Fibroblast of pulmonary artery (primary cell): ENCODE data around the gene FSIP1.

Experiments used
- DNase-seq: peaks from one replicate; pipeline ENCODE4 v3.0.0-alpha.2; 2010; ENCODE audit warnings: low read depth
- H3K4me3 ChIP-seq: replicated peaks from 2 replicates; pipeline ENCODE4 v1.5.1; 2011; ENCODE audit warnings: low read depth, mild to moderate bottlenecking, control low read depth, low read length, moderate library complexity
- TF ChIP-seq, protein P1 (sequence below): IDR thresholded peaks from 2 replicates; pipeline ENCODE4 v1.5.1; 2011; ENCODE audit warnings: mild to moderate bottlenecking, control low read depth, low read length, inconsistent platforms; ENCODE audit errors: missing control alignments

The FSIP1 gene

GRCh38 chr15:39646425-39646824 lies 136.2 kb downstream of the FSIP1 start:
- TF ChIP-seq, protein P1, sequence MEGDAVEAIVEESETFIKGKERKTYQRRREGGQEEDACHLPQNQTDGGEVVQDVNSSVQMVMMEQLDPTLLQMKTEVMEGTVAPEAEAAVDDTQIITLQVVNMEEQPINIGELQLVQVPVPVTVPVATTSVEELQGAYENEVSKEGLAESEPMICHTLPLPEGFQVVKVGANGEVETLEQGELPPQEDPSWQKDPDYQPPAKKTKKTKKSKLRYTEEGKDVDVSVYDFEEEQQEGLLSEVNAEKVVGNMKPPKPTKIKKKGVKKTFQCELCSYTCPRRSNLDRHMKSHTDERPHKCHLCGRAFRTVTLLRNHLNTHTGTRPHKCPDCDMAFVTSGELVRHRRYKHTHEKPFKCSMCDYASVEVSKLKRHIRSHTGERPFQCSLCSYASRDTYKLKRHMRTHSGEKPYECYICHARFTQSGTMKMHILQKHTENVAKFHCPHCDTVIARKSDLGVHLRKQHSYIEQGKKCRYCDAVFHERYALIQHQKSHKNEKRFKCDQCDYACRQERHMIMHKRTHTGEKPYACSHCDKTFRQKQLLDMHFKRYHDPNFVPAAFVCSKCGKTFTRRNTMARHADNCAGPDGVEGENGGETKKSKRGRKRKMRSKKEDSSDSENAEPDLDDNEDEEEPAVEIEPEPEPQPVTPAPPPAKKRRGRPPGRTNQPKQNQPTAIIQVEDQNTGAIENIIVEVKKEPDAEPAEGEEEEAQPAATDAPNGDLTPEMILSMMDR = no peak
- no peak overlapping the region for H3K4me3 ChIP-seq
- no peak for DNase-seq

DNA sequence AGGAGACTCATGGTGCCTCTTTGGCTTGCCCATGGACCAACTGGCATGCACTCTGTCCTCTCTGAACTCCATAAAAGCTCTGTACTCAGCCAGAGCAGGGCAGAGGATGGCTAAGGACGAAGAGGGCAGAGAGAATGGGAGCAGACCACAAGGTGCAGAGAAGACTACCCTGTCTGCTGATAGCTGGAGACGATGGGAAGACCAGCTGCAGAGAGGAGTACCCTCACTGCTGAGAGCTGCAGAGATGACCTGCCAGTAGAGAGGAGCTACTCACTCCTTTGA lies 136.7 kb downstream of the FSIP1 start:
- no peak for DNase-seq
- TF ChIP-seq, protein P1 = no peak

GRCh38 chr15:39645138-39645975 lies 137.3 kb downstream of the FSIP1 start:
- TF ChIP-seq, protein P1 = no peak
- H3K4me3 ChIP-seq = no peak overlapping the region
- no peak for DNase-seq

More for the DNA sequence above, 136.7 kb downstream of the FSIP1 start:
- no peak overlapping the region for H3K4me3 ChIP-seq

DNA sequence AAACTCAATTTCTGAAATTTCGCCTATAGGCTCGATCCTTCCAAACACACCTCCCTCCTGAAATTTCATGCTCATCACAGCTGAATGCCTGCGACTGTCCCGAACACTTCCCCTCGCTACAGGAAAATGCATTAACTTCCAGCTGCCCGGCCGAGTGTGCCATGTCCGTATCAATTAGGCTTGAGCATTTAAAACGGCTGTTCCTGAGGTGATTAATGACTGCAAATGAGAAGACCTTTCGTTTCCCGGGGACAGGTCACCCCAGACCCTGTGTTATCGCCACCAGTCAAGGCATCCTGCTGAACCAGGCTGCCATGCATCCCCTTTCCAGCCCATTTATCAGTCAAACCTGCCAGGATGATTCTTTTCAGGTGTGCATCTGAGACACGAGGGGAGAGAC lies 138.5 kb downstream of the FSIP1 start:
- DNase-seq = no peak
- H3K4me3 ChIP-seq = no peak overlapping the region

DNA sequence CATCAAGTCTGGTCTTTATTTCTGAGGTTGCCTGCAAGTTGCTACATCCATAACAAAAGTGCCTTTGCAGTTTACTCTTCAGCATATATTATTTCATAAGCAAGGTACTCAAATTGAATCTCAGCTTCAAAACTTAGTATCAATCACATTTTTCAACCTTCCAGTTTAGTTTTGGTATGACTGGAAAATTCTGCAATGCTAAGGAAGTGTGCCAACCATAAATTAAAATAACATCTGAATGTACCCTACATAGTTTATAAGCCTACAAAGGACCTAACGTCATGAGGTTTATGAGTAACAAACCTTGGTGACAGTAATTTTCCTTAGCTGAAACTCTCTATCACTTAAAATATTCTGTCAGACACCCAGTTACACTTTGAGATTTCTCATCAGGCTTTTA lies 138.9 kb downstream of the FSIP1 start:
- H3K4me3 ChIP-seq = no peak overlapping the region
- TF ChIP-seq, protein P1 = no peak
- DNase-seq = no peak

More for the DNA sequence above, 138.5 kb downstream of the FSIP1 start:
- TF ChIP-seq, protein P1 = no peak

GRCh38 chr15:39642011-39642640 lies 140.5 kb downstream of the FSIP1 start:
- DNase-seq = peak; percentile 62
- no peak overlapping the region for H3K4me3 ChIP-seq
- TF ChIP-seq, protein P1 = no peak
